PFSK-1 (cell line): ENCODE data around the gene NAPA.
A peak's percentile ranks its signal among the peaks of the same experiment; 100 is the strongest.

Experiments used
- FOXP2 ChIP-seq: optimal IDR thresholded peaks from 2 replicates; pipeline ENCODE3; 2011; ENCODE audit warnings: borderline replicate concordance, control low read depth, inconsistent platforms; ENCODE audit not compliant: insufficient read depth; ENCODE audit errors: extremely low read length, extremely low read depth
- POLR2AphosphoS5 ChIP-seq: IDR thresholded peaks from 2 replicates; pipeline ENCODE4 v1.6.1; 2012; ENCODE audit warnings: low read depth, mild to moderate bottlenecking, control low read depth, low read length, moderate library complexity
- SIN3A ChIP-seq: IDR thresholded peaks from 2 replicates; pipeline ENCODE4 v1.6.1; 2012; ENCODE audit warnings: mild to moderate bottlenecking, low read length, moderate library complexity, borderline replicate concordance; ENCODE audit not compliant: insufficient read depth
- TAF1 ChIP-seq: IDR thresholded peaks from 2 replicates; pipeline ENCODE4 v1.6.1; 2012; ENCODE audit warnings: low read length, control low read depth, borderline replicate concordance; ENCODE audit not compliant: insufficient read depth
- TF ChIP-seq, protein P1 (sequence below), 2 experiments: IDR thresholded peaks; 2 replicates each; pipeline versions ENCODE4 v1.6.1 to v1.8.0; 2011 to 2012; ENCODE audit warnings: low read depth in 2 of 2, low read length in 2 of 2, control low read depth in 1 of 2, inconsistent platforms in 1 of 2, mild to moderate bottlenecking in 1 of 2, moderate library complexity in 1 of 2; ENCODE audit not compliant: insufficient read depth in 1 of 2

NAPA gene

DNA sequence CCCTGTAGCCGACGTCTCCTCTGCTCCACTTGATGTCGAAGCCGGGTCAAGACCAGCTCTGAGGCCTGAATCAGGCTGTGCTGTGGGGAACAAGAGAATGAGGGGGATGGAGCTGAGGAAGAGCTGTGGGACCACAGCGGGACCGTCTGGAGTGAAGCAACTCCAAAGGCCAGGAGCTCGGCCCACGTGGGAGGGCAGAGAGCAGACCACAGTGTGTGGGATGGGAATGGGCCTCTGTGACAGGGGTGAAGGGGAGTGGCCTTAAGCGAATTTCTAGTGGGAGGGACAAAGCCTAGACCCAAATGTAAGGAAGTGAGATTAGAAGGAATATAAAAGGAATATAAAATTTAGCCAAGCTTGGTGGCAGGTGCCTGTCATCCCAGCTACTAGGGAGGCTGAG lies 39.4 kb downstream of the NAPA start:
- TF ChIP-seq FOXP2 (no peak), SIN3A (no peak), POLR2AphosphoS5 (no peak), TAF1 (no peak)
- TF ChIP-seq, protein P1, sequence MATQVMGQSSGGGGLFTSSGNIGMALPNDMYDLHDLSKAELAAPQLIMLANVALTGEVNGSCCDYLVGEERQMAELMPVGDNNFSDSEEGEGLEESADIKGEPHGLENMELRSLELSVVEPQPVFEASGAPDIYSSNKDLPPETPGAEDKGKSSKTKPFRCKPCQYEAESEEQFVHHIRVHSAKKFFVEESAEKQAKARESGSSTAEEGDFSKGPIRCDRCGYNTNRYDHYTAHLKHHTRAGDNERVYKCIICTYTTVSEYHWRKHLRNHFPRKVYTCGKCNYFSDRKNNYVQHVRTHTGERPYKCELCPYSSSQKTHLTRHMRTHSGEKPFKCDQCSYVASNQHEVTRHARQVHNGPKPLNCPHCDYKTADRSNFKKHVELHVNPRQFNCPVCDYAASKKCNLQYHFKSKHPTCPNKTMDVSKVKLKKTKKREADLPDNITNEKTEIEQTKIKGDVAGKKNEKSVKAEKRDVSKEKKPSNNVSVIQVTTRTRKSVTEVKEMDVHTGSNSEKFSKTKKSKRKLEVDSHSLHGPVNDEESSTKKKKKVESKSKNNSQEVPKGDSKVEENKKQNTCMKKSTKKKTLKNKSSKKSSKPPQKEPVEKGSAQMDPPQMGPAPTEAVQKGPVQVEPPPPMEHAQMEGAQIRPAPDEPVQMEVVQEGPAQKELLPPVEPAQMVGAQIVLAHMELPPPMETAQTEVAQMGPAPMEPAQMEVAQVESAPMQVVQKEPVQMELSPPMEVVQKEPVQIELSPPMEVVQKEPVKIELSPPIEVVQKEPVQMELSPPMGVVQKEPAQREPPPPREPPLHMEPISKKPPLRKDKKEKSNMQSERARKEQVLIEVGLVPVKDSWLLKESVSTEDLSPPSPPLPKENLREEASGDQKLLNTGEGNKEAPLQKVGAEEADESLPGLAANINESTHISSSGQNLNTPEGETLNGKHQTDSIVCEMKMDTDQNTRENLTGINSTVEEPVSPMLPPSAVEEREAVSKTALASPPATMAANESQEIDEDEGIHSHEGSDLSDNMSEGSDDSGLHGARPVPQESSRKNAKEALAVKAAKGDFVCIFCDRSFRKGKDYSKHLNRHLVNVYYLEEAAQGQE (IDR thresholded peaks at IDR 0.05; ENCODE audit: insufficient read depth in 1 of 2, low read depth in 2 of 2, low read length in 2 of 2): no peak

GRCh38 chr19:47473336-47473735 lies 41.5 kb downstream of the NAPA start:
- TF ChIP-seq TAF1 (no peak), FOXP2 (no peak), SIN3A (no peak), POLR2AphosphoS5 (no peak)
- TF ChIP-seq, protein P1 (IDR thresholded peaks at IDR 0.05; ENCODE audit: insufficient read depth in 1 of 2, low read depth in 2 of 2, low read length in 2 of 2): no peak

GRCh38 chr19:47471733-47472457 lies 43.0 kb downstream of the NAPA start, which contains the start of gene SLC8A2:
TSS of gene SLC8A2 (minus strand) at chr19:47471893. CDS start at chr19:47466403, 5,490 bp downstream.
- TF ChIP-seq FOXP2: no peak
- TF ChIP-seq, protein P1 (IDR thresholded peaks at IDR 0.05; ENCODE audit: insufficient read depth in 1 of 2, low read depth in 2 of 2, low read length in 2 of 2): peak; percentile 92 to 97
- TF ChIP-seq SIN3A: peak; percentile 95; the same call in 1 of the 2 replicates

DNA sequence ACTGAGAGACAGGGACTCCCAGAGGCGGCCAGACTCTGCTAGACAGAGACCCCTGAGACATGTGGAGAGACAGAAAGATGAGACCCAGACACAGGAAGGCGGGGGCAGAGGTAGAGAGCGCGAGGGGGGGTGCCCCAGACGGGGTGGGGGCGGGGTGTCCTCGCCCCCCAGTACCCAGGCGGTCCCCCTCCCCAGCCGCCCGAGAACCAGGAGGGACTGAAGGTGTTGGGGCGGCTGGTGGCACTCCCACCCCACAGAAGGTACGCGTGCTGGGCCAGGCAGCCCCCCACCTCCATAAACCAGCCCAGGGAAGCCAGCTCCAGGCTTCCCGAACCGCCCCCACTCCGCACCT lies 43.5 kb downstream of the NAPA start:
- TF ChIP-seq SIN3A (no peak), FOXP2 (no peak), POLR2AphosphoS5 (no peak), TAF1 (no peak)
- TF ChIP-seq, protein P1 (IDR thresholded peaks at IDR 0.05; ENCODE audit: insufficient read depth in 1 of 2, low read depth in 2 of 2, low read length in 2 of 2): no peak
